Mammary epithelial cell (primary cell): ENCODE data around the gene TSEN34.

Source experiments
- CTCF ChIP-seq, 2 donors: IDR thresholded peaks in 1 of 2; conservative IDR thresholded peaks in 1 of 2; 2 replicates each; pipeline ENCODE4 v1.5.1; 2011 to 2012; ENCODE audit warnings: inconsistent platforms in 2 of 2, low read length in 2 of 2, mild to moderate bottlenecking in 2 of 2, control low read depth in 1 of 2, low read depth in 1 of 2; ENCODE audit not compliant: insufficient read depth in 1 of 2; ENCODE audit errors: extremely low read depth in 1 of 2
- EZH2 ChIP-seq: IDR thresholded peaks from 2 replicates; pipeline ENCODE4 v1.6.1; 2012; ENCODE audit warnings: low read length, inconsistent platforms, borderline replicate concordance

- no peak for TF ChIP-seq CTCF (conservative IDR thresholded peaks at IDR 0.05 in 1 of 2, IDR thresholded peaks at IDR 0.05 in 1 of 2; ENCODE audit: extremely low read depth in 1 of 2, insufficient read depth in 1 of 2, low read depth in 1 of 2, low read length in 2 of 2)
- TF ChIP-seq EZH2: no peak
Observed at GRCh38 chr19:54152267-54152666, 38.8 kb upstream of the TSEN34 start.
